DOHH2 (cell line): ENCODE results near the gene MTHFR.

Experiments
- H3F3A ChIP-seq: fragments of 200-600 bp; sonication (generic), shearing (Covaris generic); 2 replicates; pipeline ENCODE4 v1.6.0; 2016; ENCODE audit warnings: antibody characterized with exemption, mild to moderate bottlenecking; ENCODE audit not compliant: control insufficient read depth, insufficient read depth
- H3K27ac ChIP-seq: fragments of 200-600 bp; sonication (generic); 2 replicates; pipeline ENCODE4 v1.5.1; 2014; ENCODE audit warnings: low read depth, mild to moderate bottlenecking, low read length, moderate library complexity
- H3K27me3 ChIP-seq: fragments of 200-600 bp; sonication (generic); 2 replicates; pipeline ENCODE4 v1.6.1; 2014; ENCODE audit warnings: mild to moderate bottlenecking, low read length, mixed read lengths; ENCODE audit not compliant: control insufficient read depth
- H3K36me3 ChIP-seq: fragments of 200-600 bp; sonication (generic); 2 replicates; pipeline ENCODE4 v1.6.1; 2014; ENCODE audit warnings: mild to moderate bottlenecking, low read length, moderate library complexity, mixed read lengths; ENCODE audit not compliant: control insufficient read depth
- H3K4me1 ChIP-seq: fragments of 200-600 bp; sonication (generic); 2 replicates; pipeline ENCODE4 v1.6.1; 2014; ENCODE audit warnings: mild to moderate bottlenecking, low read length, mixed read lengths; ENCODE audit not compliant: control insufficient read depth
- H3K4me2 ChIP-seq: fragments of 200-600 bp; sonication (generic); 2 replicates; pipeline ENCODE4 v1.6.0; 2014; ENCODE audit warnings: mild to moderate bottlenecking, low read length, moderate library complexity
- H3K4me3 ChIP-seq: fragments of 200-600 bp; sonication (generic); 2 replicates; pipeline ENCODE4 v1.5.1; 2014; ENCODE audit warnings: mild to moderate bottlenecking, low read length, mixed read lengths
- H3K79me2 ChIP-seq: fragments of 200-600 bp; sonication (generic); 2 replicates; pipeline ENCODE4 v1.6.1; 2014; ENCODE audit warnings: mild to moderate bottlenecking, low read length, mixed read lengths; ENCODE audit not compliant: control insufficient read depth
- H3K9me2 ChIP-seq: fragments of 200-600 bp; sonication (generic); replicated peaks from 2 replicates; pipeline ENCODE4 v1.6.1; 2014; ENCODE audit warnings: mild to moderate bottlenecking, low read length, mixed read lengths; ENCODE audit not compliant: control insufficient read depth
- H3K9me3 ChIP-seq: fragments of 200-600 bp; sonication (generic); 2 replicates; pipeline ENCODE4 v1.6.1; 2014; ENCODE audit warnings: antibody characterized with exemption, low read length, mixed read lengths; ENCODE audit not compliant: control insufficient read depth, insufficient read depth
- H4K20me1 ChIP-seq: fragments of 200-600 bp; sonication (generic); 2 replicates; pipeline ENCODE4 v1.6.0; 2014; ENCODE audit warnings: low read depth, mild to moderate bottlenecking, antibody characterized with exemption, low read length, moderate library complexity; ENCODE audit not compliant: control insufficient read depth, insufficient read depth
- CTCF ChIP-seq: fragments of 200-600 bp; sonication (generic); IDR thresholded peaks from one replicate; pipeline ENCODE4 v1.5.1; 2014; ENCODE audit warnings: antibody characterized with exemption, mild to moderate bottlenecking, low read depth, low read length; ENCODE audit not compliant: poor library complexity, severe bottlenecking
- EZH2phosphoT487 ChIP-seq: fragments of 200-600 bp; sonication (generic); IDR thresholded peaks from 2 replicates; pipeline ENCODE4 v1.6.1; 2017; ENCODE audit warnings: borderline replicate concordance, mild to moderate bottlenecking, antibody characterized with exemption, low read length, moderate library complexity, mixed read lengths

The MTHFR gene

GRCh38 chr1:11782127-11782708, 23.5 kb downstream of the MTHFR start:
- H3K27ac ChIP-seq = no peak overlapping the region
- H3F3A ChIP-seq = peaks cover 9% of the 10 kb centered on the region

GRCh38 chr1:11781297-11781696, 24.5 kb downstream of the MTHFR start:
- Histone ChIP-seq H3K4me3 (no peak overlapping the region), H3K36me3 (no peaks in the 10 kb centered on the region), H3K9me3 (no peaks in the 10 kb centered on the region), H3K4me1 (peaks cover 17% of the 10 kb centered on the region), H3K27me3 (no peaks in the 10 kb centered on the region), H3F3A (peaks cover 4% of the 10 kb centered on the region), H4K20me1 (no peaks in the 10 kb centered on the region), H3K9me2 (no peaks in the 10 kb centered on the region), H3K27ac (no peak overlapping the region), H3K4me2 (no peak overlapping the region), H3K79me2 (no peaks in the 10 kb centered on the region)
- TF ChIP-seq EZH2phosphoT487 = no peak
- TF ChIP-seq CTCF = no peak

More at GRCh38 chr1:11782127-11782708, 23.5 kb downstream of the MTHFR start:
- peaks cover 26% of the 10 kb centered on the region for H3K4me1 ChIP-seq
- no peaks in the 10 kb centered on the region for H3K9me3 ChIP-seq
- no peaks in the 10 kb centered on the region for H3K9me2 ChIP-seq
- H4K20me1 ChIP-seq = no peaks in the 10 kb centered on the region
- H3K4me3 ChIP-seq = no peak overlapping the region
- no peaks in the 10 kb centered on the region for H3K27me3 ChIP-seq
- no peak overlapping the region for H3K4me2 ChIP-seq
- no peaks in the 10 kb centered on the region for H3K79me2 ChIP-seq
- no peaks in the 10 kb centered on the region for H3K36me3 ChIP-seq
- no peak for TF ChIP-seq EZH2phosphoT487
- TF ChIP-seq CTCF = no peak

GRCh38 chr1:11780380-11781147, 25.2 kb downstream of the MTHFR start:
- Histone ChIP-seq H3K36me3 (no peaks in the 10 kb centered on the region), H3K27ac (no peak overlapping the region), H3F3A (no peaks in the 10 kb centered on the region; the same call in 1 of the 2 replicates), H3K4me1 (peaks cover 10% of the 10 kb centered on the region), H3K9me3 (no peaks in the 10 kb centered on the region), H3K4me3 (no peak overlapping the region), H3K79me2 (no peaks in the 10 kb centered on the region), H3K4me2 (no peak overlapping the region), H3K27me3 (no peaks in the 10 kb centered on the region), H3K9me2 (no peaks in the 10 kb centered on the region), H4K20me1 (no peaks in the 10 kb centered on the region)
- TF ChIP-seq CTCF (no peak), EZH2phosphoT487 (no peak)
